AG09319 (cell line): ENCODE measurements around the gene LAMC2.

Experiments used
- DNase-seq: peaks from one replicate; pipeline ENCODE4 v3.0.0-alpha.2; 2010; ENCODE audit warnings: low read depth; ENCODE audit errors: extremely low read depth
- CTCF ChIP-seq: IDR thresholded peaks from 2 replicates; pipeline ENCODE4 v1.5.1; 2011; ENCODE audit warnings: low read depth, mild to moderate bottlenecking, inconsistent platforms, low read length, moderate library complexity

Gene LAMC2

GRCh38 chr1:183180634-183181056 is 5.4 kb upstream of the LAMC2 start:
- no peak for TF ChIP-seq CTCF
- DNase-seq = no peak

DNA sequence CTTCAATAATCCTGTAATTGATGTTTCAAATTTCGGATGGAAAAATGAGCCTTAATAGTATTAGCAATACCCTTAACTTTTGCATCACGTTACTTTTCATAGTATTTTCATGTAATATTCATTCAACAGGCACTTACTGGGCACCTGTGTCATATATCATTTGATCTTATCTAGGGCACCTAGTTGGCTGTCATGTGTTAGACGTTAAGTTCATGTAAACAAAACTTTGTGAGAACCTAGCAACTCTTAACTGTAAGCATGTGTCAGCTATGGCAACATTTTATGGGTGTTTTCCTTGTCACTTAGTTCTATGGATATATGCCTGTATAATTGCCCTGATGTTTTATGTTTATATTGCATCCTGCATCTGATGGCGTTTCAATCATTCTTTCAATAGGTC is 777 bp downstream of the LAMC2 start:
- no peak for TF ChIP-seq CTCF
- no peak for DNase-seq

GRCh38 chr1:183188240-183188639 is 2.2 kb downstream of the LAMC2 start:
- no peak for TF ChIP-seq CTCF
- DNase-seq = no peak

DNA sequence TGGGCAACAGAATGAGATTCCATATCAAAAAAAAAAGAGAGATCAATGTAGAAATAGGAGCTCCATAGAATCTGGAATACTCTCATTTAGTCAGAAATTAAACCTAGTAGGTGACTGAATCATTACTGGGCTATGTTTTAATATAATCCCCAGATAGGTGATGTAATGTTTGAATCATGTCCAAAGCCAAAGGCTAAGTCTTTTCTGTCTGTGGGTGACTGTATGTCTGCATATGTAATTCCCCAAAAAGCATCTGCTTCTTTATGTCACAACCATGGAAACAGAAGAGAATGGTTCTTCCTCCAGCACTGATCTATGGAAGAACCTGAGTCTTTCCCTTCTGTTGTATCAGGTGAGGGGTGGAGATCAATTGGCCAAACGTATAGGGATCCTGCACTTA is 5.8 kb downstream of the LAMC2 start:
- no peak for DNase-seq
- no peak for TF ChIP-seq CTCF

- no peak for TF ChIP-seq CTCF
- DNase-seq = no peak
Observed at GRCh38 chr1:183193963-183194525, 8.0 kb downstream of the LAMC2 start.

GRCh38 chr1:183194527-183195141 is 8.6 kb downstream of the LAMC2 start:
- no peak for TF ChIP-seq CTCF

GRCh38 chr1:183195142-183195574 is 9.1 kb downstream of the LAMC2 start:
- TF ChIP-seq CTCF = no peak
- DNase-seq = no peak

More at GRCh38 chr1:183194527-183195141, 8.6 kb downstream of the LAMC2 start:
- DNase-seq = no peak
